Neuronal stem cell (in vitro differentiated cells): ENCODE measurements around the gene HYLS1. TPM values are rescaled to one million over a fixed set of nuclear protein-coding genes. Genes with fewer than 3 reads are reported as not detected.

Experiments used
- DNase-seq: peaks from one replicate; pipeline ENCODE4 v3.0.0-alpha.2; 2013; ENCODE audit warnings: low spot score
- H2AFZ ChIP-seq: one replicate; pipeline ENCODE4 v1.6.1; 2013; ENCODE audit warnings: mild to moderate bottlenecking, low read length, inconsistent platforms
- H2AK5ac ChIP-seq: 2 replicates; pipeline ENCODE4 v1.6.1; 2013; ENCODE audit warnings: low read depth, mild to moderate bottlenecking, inconsistent platforms, low read length, moderate library complexity, mixed read lengths
- H2BK120ac ChIP-seq: 2 replicates; pipeline ENCODE4 v1.6.1; 2013; ENCODE audit warnings: low read depth, mild to moderate bottlenecking, inconsistent platforms, low read length, moderate library complexity, mixed read lengths
- H2BK12ac ChIP-seq: one replicate; pipeline ENCODE4 v1.6.1; 2013; ENCODE audit warnings: low read length, inconsistent platforms
- H2BK15ac ChIP-seq: 2 replicates; pipeline ENCODE4 v1.6.1; 2013; ENCODE audit warnings: mild to moderate bottlenecking, low read length, inconsistent platforms, mixed read lengths
- H2BK5ac ChIP-seq: one replicate; pipeline ENCODE4 v1.6.1; 2013; ENCODE audit warnings: inconsistent platforms, mild to moderate bottlenecking, low read length, moderate library complexity
- H3K14ac ChIP-seq: one replicate; pipeline ENCODE4 v1.6.1; 2013; ENCODE audit warnings: low read length, inconsistent platforms
- H3K18ac ChIP-seq: 2 replicates; pipeline ENCODE4 v1.6.1; 2013; ENCODE audit warnings: low read length, inconsistent platforms
- H3K23ac ChIP-seq: 2 replicates; pipeline ENCODE4 v1.6.1; 2013; ENCODE audit warnings: low read depth, mild to moderate bottlenecking, mixed read lengths, low read length, inconsistent platforms; ENCODE audit not compliant: poor library complexity
- H3K27ac ChIP-seq: replicated peaks from 3 replicates; pipeline ENCODE4 v1.5.1; 2013; ENCODE audit warnings: low read length, inconsistent platforms
- H3K27me3 ChIP-seq, 3 experiments: 2 replicates each; pipeline ENCODE4 v1.6.1; 2013; ENCODE audit warnings: low read length in 3 of 3, mild to moderate bottlenecking in 2 of 3, inconsistent platforms in 1 of 3, low read depth in 1 of 3, mixed read lengths in 1 of 3, moderate library complexity in 1 of 3; ENCODE audit not compliant: control insufficient read depth in 3 of 3, insufficient read depth in 3 of 3
- H3K36me3 ChIP-seq, 2 donors: replicated peaks in 1 of 2; 2 replicates each; pipeline ENCODE4 v1.6.1; 2013; ENCODE audit warnings: low read length in 2 of 2; ENCODE audit not compliant: control insufficient read depth in 2 of 2, insufficient read depth in 2 of 2
- H3K4ac ChIP-seq: 2 replicates; pipeline ENCODE4 v1.6.1; 2013; ENCODE audit warnings: inconsistent platforms, mild to moderate bottlenecking, low read length, moderate library complexity
- H3K4me1 ChIP-seq, 2 donors: 1 replicate in 1 of 2; 2 replicates in 1 of 2; pipeline ENCODE4 v1.6.1; 2013; ENCODE audit warnings: low read length in 2 of 2, low read depth in 1 of 2; ENCODE audit not compliant: control insufficient read depth in 2 of 2, insufficient read depth in 1 of 2
- H3K4me2 ChIP-seq: one replicate; pipeline ENCODE4 v1.6.1; 2013; ENCODE audit warnings: mild to moderate bottlenecking, low read length, inconsistent platforms; ENCODE audit not compliant: insufficient read depth, poor library complexity, severe bottlenecking
- H3K4me3 ChIP-seq, 2 donors: 2 replicates each; pipeline ENCODE4 v1.5.1; 2013; ENCODE audit warnings: low read length in 2 of 2, mild to moderate bottlenecking in 2 of 2, inconsistent platforms in 1 of 2, moderate library complexity in 1 of 2
- H3K79me1 ChIP-seq: one replicate; pipeline ENCODE4 v1.6.1; 2013; ENCODE audit warnings: low read depth, mild to moderate bottlenecking, inconsistent platforms, low read length, moderate library complexity
- H3K9ac ChIP-seq: one replicate; pipeline ENCODE4 v1.6.1; 2013; ENCODE audit warnings: mild to moderate bottlenecking, low read depth, low read length, inconsistent platforms; ENCODE audit not compliant: poor library complexity
- H3K9me3 ChIP-seq, 2 donors: replicated peaks in 1 of 2; 2 replicates each; pipeline versions ENCODE3 to v1.6.1; 2013; ENCODE audit warnings: low read length in 2 of 2, mild to moderate bottlenecking in 2 of 2, inconsistent platforms in 1 of 2, low read depth in 1 of 2, mixed read lengths in 1 of 2, moderate library complexity in 1 of 2; ENCODE audit not compliant: control insufficient read depth in 2 of 2, insufficient read depth in 1 of 2
- H4K8ac ChIP-seq: one replicate; pipeline ENCODE4 v1.6.1; 2013; ENCODE audit warnings: low read depth, mild to moderate bottlenecking, inconsistent platforms, low read length, moderate library complexity
- H4K91ac ChIP-seq: one replicate; pipeline ENCODE4 v1.6.1; 2013; ENCODE audit warnings: low read length, low read depth, mild to moderate bottlenecking, inconsistent platforms; ENCODE audit not compliant: poor library complexity
- whole genome bisulfite sequencing, 2 donors: extraction: QIAGEN DNeasy Blood & Tissue Kit; methylation state at CpG; one replicate each; pipeline ENCODE4 v1.1.7; 2013; ENCODE audit warnings: missing lambda C conversion rate in 2 of 2, mixed read lengths in 1 of 2; ENCODE audit not compliant: insufficient read length in 2 of 2, insufficient replicate concordance in 1 of 2; ENCODE audit errors: extremely low coverage in 2 of 2; 5-methylcytosine and 5-hydroxymethylcytosine counted together
- polyA plus RNA-seq, 2 experiments: library from polyadenylated mRNA; stranded (reverse); fragments of 200-250 nt; gene quantifications; one replicate each; pipeline ENCODE4 v1.2.3, GENCODE V29; 2013

Gene HYLS1, protein sequence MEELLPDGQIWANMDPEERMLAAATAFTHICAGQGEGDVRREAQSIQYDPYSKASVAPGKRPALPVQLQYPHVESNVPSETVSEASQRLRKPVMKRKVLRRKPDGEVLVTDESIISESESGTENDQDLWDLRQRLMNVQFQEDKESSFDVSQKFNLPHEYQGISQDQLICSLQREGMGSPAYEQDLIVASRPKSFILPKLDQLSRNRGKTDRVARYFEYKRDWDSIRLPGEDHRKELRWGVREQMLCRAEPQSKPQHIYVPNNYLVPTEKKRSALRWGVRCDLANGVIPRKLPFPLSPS
- 7.1 TPM for polyA plus RNA-seq (2013, experiment 1 of 2)
- polyA plus RNA-seq (2013, experiment 2 of 2) = 6.8 TPM

DNA sequence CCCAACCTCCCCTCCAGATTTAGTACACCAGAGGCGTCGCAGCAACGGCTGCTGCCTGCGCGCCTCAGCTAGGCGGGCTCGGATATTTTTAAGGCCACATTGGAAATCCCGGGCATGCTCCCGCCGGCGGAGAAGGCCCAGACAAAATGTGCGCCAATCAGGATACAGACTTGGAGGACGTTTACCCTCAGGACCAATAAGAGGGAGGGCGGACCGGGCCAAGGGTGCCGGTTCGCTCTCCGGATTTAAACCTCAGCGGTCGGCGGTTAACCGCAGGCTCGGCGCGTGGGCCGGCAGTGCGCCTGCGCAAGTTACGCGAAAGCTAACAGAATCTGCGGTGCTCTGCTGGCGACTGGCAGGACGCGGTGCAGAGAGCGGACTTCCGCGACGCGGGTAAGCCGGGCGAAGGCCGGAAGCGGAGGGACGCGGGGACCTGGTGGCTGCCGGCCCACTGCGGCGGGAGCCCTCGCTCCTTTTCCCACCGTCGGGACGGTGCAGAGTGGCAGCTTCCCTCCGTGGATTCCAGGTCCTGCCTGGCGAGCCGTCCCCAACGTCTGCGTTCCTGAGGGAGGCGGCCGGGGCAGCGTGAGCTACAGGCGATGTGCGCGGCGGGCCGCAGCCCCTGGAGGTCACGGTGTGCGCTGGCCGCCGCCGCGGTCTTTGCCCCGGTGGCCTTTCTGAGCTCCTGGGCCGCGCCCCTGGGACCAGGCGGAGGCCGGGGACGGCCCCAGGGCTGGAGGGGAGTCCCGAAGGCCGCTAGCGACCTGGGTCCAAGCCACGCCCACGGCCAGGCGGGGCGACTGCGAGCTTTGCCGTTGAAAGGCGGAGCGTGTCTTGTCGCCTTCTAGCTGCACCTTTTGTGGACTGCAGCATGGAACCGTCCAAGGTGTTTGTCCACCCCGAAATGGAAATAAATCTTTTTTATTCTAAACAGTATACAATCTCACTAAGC lies at the start of gene HYLS1:
Gene HYLS1 (plus strand): TSS at position 296 of the 952 bp plus-strand sequence. CDS start 11,701 bp downstream, outside the sequence.
- H3K14ac ChIP-seq = peak within 1 kb of the TSS; percentile 97
- H3K9ac ChIP-seq = peak within 1 kb of the TSS; percentile 98
- H3K23ac ChIP-seq = peak within 1 kb of the TSS; percentile 97
- H2AK5ac ChIP-seq = peak within 1 kb of the TSS; percentile 84
- H3K27ac ChIP-seq = peak within 1 kb of the TSS; percentile 86
- H3K9me3 ChIP-seq = peaks cover 4 to 14% of the 10 kb centered on the region in 2 donors
- H3K4ac ChIP-seq = peak within 1 kb of the TSS; percentile 76
- no peaks in the 10 kb centered on the region for H3K79me1 ChIP-seq
- H4K91ac ChIP-seq = peak within 1 kb of the TSS; percentile 72
- peak within 1 kb of the TSS; percentile 99 for H3K18ac ChIP-seq
- H3K4me1 ChIP-seq = no peaks in the 10 kb centered on the region
- H2BK120ac ChIP-seq = no peak within 1 kb of the TSS
- no CpG with 5 or more reads among the region's 91 CpGs for WGBS, 2 donors
- peak within 1 kb of the TSS; percentile 81 for H3K4me2 ChIP-seq
- H2BK5ac ChIP-seq = peak within 1 kb of the TSS; percentile 88
- DNase-seq = peak; percentile 77
- peak within 1 kb of the TSS; percentile 84 for H2BK12ac ChIP-seq
- H4K8ac ChIP-seq = peak within 1 kb of the TSS; percentile 52
- H2BK15ac ChIP-seq = peak within 1 kb of the TSS; percentile 100
- peak within 1 kb of the TSS in 1 of 2 donors; percentile 87 for H3K4me3 ChIP-seq
- H3K36me3 ChIP-seq = peaks cover 0 to under 1% of the 10 kb centered on the region in 2 donors
- H2AFZ ChIP-seq = peak within 1 kb of the TSS; percentile 77
- no peaks in the 10 kb centered on the region for H3K27me3 ChIP-seq

DNA sequence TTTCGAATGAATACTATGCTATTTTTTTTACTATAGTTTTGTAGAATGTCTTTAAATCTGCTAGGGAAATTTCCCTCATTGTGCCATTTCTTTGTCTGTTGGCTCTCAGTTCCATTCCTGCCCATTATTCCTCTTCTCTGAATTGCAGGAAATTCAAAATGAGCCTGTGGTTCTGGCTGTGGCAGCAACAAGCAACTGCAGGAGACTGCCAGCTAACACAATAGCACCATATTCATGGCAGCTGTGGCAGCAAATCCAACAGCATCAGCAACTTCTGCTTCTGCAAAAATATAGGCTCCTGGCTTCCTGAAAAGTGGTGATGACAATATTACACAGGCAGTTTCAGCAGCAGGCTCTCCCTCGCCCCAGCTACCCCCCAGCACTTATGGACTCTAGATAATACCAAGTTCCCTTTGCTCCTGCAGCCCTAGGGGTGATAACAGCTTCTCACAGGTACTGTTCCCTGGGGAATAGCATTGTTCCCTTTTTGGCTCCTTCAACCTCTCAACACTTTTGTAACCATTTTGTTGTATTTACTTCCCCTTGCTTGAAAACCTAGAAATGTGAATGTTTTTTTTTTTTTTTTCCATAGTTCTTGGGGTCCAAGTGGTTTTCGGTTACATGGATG lies 45.0 kb upstream of the HYLS1 start:
- no peak for DNase-seq
- H3K27ac ChIP-seq = no peak overlapping the region
- H2BK5ac ChIP-seq = no peak overlapping the region
- H3K9ac ChIP-seq = no peak overlapping the region
- no peak overlapping the region for H4K8ac ChIP-seq
- H3K9me3 ChIP-seq = peaks cover 6 to 7% of the 10 kb centered on the region in 2 donors
- no peak overlapping the region for H3K4me3 ChIP-seq
- H3K18ac ChIP-seq = no peak overlapping the region
- no peak overlapping the region for H2AFZ ChIP-seq
- no peak overlapping the region for H2AK5ac ChIP-seq
- H3K4me1 ChIP-seq = peaks cover 0 to 1% of the 10 kb centered on the region in 2 donors
- H2BK120ac ChIP-seq = no peak overlapping the region
- H3K79me1 ChIP-seq = no peaks in the 10 kb centered on the region
- WGBS, 2 donors = no CpG with 5 or more reads among the region's 3 CpGs
- H3K36me3 ChIP-seq = no peaks in the 10 kb centered on the region
- peaks cover 0 to 10% (median 0%) of the 10 kb centered on the region in 3 experiments for H3K27me3 ChIP-seq
- no peak overlapping the region for H3K14ac ChIP-seq
- H2BK12ac ChIP-seq = no peak overlapping the region
- H3K23ac ChIP-seq = no peak overlapping the region
- H2BK15ac ChIP-seq = no peak overlapping the region
- H4K91ac ChIP-seq = no peak overlapping the region
- no peak overlapping the region for H3K4ac ChIP-seq
- no peak overlapping the region for H3K4me2 ChIP-seq

DNA sequence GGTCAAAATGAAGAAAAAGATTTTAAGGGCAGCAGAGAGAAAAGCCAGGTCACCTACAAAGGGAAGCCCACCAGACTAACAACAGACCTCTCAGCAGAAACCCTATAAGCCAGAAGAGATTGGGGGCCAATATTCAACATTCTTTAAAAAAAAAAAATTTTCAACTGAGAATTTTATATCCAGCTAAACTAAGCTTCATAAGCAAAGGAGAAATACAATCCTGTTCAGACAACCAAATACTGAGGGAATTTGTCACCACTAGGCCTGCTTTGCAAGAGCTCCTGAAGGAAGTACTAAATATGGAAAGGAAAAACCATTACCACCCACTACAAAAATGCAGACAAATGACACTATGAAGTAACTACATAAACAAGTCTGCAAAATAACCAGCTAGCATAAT lies 41.3 kb upstream of the HYLS1 start:
- Histone ChIP-seq H3K9me3 (peaks cover 6 to 7% of the 10 kb centered on the region in 2 donors), H3K27me3 (no peaks in the 10 kb centered on the region), H3K4me1 (peaks cover 0 to 1% of the 10 kb centered on the region in 2 donors), H3K4me3 (no peak overlapping the region), H4K91ac (no peak overlapping the region), H2BK5ac (no peak overlapping the region), H2AK5ac (no peak overlapping the region), H3K36me3 (no peaks in the 10 kb centered on the region), H2BK12ac (no peak overlapping the region), H3K23ac (no peak overlapping the region), H3K27ac (no peak overlapping the region), H2BK15ac (no peak overlapping the region), H4K8ac (no peak overlapping the region), H2BK120ac (no peak overlapping the region), H3K4ac (no peak overlapping the region), H3K18ac (no peak overlapping the region), H3K14ac (no peak overlapping the region), H3K79me1 (no peaks in the 10 kb centered on the region), H2AFZ (no peak overlapping the region), H3K4me2 (no peak overlapping the region), H3K9ac (no peak overlapping the region)
- no peak for DNase-seq
